ENCODE measurements around the gene PSAP. TPM values are rescaled to one million over a fixed set of nuclear protein-coding genes. Genes with fewer than 3 reads are reported as not detected.

Gene PSAP
- total RNA-seq, 2 experiments from 2014 or later, result 191 to 206 TPM

- Mint-ChIP-seq H3K4me1 (ENCODE audit: low read depth) (peaks cover 3% of the 10 kb centered on the region), H3K36me3 (ENCODE audit: low read depth) (peaks cover 85% of the 10 kb centered on the region), H3K27me3 (no peaks in the 10 kb centered on the region), H3K27ac (no peak overlapping the region), H3K9me3 (no peaks in the 10 kb centered on the region), H3K4me3 (no peak overlapping the region)
- ATAC-seq (ENCODE audit: poor library complexity), result no peak
- Histone ChIP-seq H3K9me3 (ENCODE audit: control insufficient read depth in 1 of 2, insufficient read depth in 1 of 2, low read length in 2 of 2) (peaks cover 0 to 3% of the 10 kb centered on the region in 2 experiments), H3K4me3 (ENCODE audit: low read length) (no peak overlapping the region), H3K27me3 (ENCODE audit: control insufficient read depth in 1 of 2, insufficient read depth in 2 of 2, low read length in 2 of 2) (no peaks in the 10 kb centered on the region), H3K27ac (ENCODE audit: low read depth in 1 of 2, low read length in 2 of 2) (no peak overlapping the region), H3K36me3 (ENCODE audit: insufficient read depth, low read length) (peaks cover 85% of the 10 kb centered on the region), H3K4me1 (ENCODE audit: insufficient read depth, low read length) (peaks cover 7% of the 10 kb centered on the region)
- peak in 2 of 14 experiments; percentile 67 to 76 for DNase-seq
- TF ChIP-seq CTCF (IDR thresholded peaks at IDR 0.05), result no peak
- intact Hi-C loops (cut with DNase I, micrococcal nuclease), result no loop called here
- CTCF ChIA-PET, result no interaction called here
- POLR2A ChIA-PET, result no interaction called here
Measured at GRCh38 chr10:71829171-71829570, 21.9 kb downstream of the PSAP start.

- Mint-ChIP-seq H3K4me1 (ENCODE audit: low read depth) (peaks cover 3% of the 10 kb centered on the region), H3K27me3 (no peaks in the 10 kb centered on the region), H3K4me3 (no peak overlapping the region), H3K9me3 (no peaks in the 10 kb centered on the region), H3K36me3 (ENCODE audit: low read depth) (peaks cover 90% of the 10 kb centered on the region), H3K27ac (no peak overlapping the region)
- Histone ChIP-seq H3K27me3 (ENCODE audit: control insufficient read depth in 1 of 2, insufficient read depth in 2 of 2, low read length in 2 of 2) (no peaks in the 10 kb centered on the region), H3K9me3 (ENCODE audit: control insufficient read depth in 1 of 2, insufficient read depth in 1 of 2, low read length in 2 of 2) (peaks cover 0 to 3% of the 10 kb centered on the region in 2 experiments), H3K4me3 (ENCODE audit: low read length) (no peak overlapping the region), H3K27ac (ENCODE audit: low read depth in 1 of 2, low read length in 2 of 2) (no peak overlapping the region), H3K36me3 (ENCODE audit: insufficient read depth, low read length) (peaks cover 86% of the 10 kb centered on the region), H3K4me1 (ENCODE audit: insufficient read depth, low read length) (peaks cover 3% of the 10 kb centered on the region)
- ChIA-PET POLR2A (no interaction called here), CTCF (no interaction called here)
- ATAC-seq (ENCODE audit: poor library complexity), result no peak
- TF ChIP-seq CTCF (IDR thresholded peaks at IDR 0.05), result no peak
- intact Hi-C loops (cut with DNase I, micrococcal nuclease), result no loop called here
- DNase-seq, result no peak
Measured at GRCh38 chr10:71828702-71829101, 22.3 kb downstream of the PSAP start.

- no peak overlapping the region for H3K27ac ChIP-seq (ENCODE audit: low read depth in 1 of 2, low read length in 2 of 2)
- H3K4me1 ChIP-seq (ENCODE audit: insufficient read depth, low read length), result peaks cover 3% of the 10 kb centered on the region
- no peak overlapping the region for H3K4me3 ChIP-seq (ENCODE audit: low read length)
- H3K9me3 Mint-ChIP-seq, result no peaks in the 10 kb centered on the region
- H3K4me3 Mint-ChIP-seq, result no peak overlapping the region
- H3K36me3 ChIP-seq (ENCODE audit: insufficient read depth, low read length), result peaks cover 91% of the 10 kb centered on the region
- H3K36me3 Mint-ChIP-seq (ENCODE audit: low read depth), result peaks cover 90% of the 10 kb centered on the region
- DNase-seq, result no peak
- H3K9me3 ChIP-seq (ENCODE audit: control insufficient read depth in 1 of 2, insufficient read depth in 1 of 2, low read length in 2 of 2), result peaks cover 0 to 3% of the 10 kb centered on the region in 2 experiments
- intact Hi-C loops (cut with DNase I, micrococcal nuclease), result no loop called here
- H3K27me3 Mint-ChIP-seq, result no peaks in the 10 kb centered on the region
- H3K4me1 Mint-ChIP-seq (ENCODE audit: low read depth), result no peaks in the 10 kb centered on the region
- no peaks in the 10 kb centered on the region for H3K27me3 ChIP-seq (ENCODE audit: control insufficient read depth in 1 of 2, insufficient read depth in 2 of 2, low read length in 2 of 2)
- POLR2A ChIA-PET, result no interaction called here
- ATAC-seq (ENCODE audit: poor library complexity), result no peak
- no peak for TF ChIP-seq CTCF (IDR thresholded peaks at IDR 0.05)
- CTCF ChIA-PET, result no interaction called here
- no peak overlapping the region for H3K27ac Mint-ChIP-seq
Measured at GRCh38 chr10:71827852-71828251, 23.2 kb downstream of the PSAP start.

All from CD4-positive, alpha-beta T cell (primary cell).